HepG2 (cell line): ENCODE results near the gene TIMP4.

Experiments
- HOXA9 ChIP-seq: sonication (generic); formaldehyde crosslinking; IDR thresholded peaks from 2 replicates; pipeline ENCODE4 v1.8.1; 2022; ENCODE audit warnings: missing genetic modification reagents, mild to moderate bottlenecking, moderate library complexity, borderline replicate concordance
- SIN3A ChIP-seq: IDR thresholded peaks from 2 replicates; pipeline ENCODE4 v1.6.1; 2011; ENCODE audit warnings: low read depth, mild to moderate bottlenecking, control low read depth, low read length, borderline replicate concordance
- ZNF382 ChIP-seq: sonication (generic); formaldehyde crosslinking; IDR thresholded peaks from 2 replicates; pipeline ENCODE4 v1.5.0; 2020; ENCODE audit warnings: missing genetic modification reagents, mild to moderate bottlenecking, borderline replicate concordance
- ZNF629 ChIP-seq: sonication (generic); formaldehyde crosslinking; conservative IDR thresholded peaks from 2 replicates; pipeline ENCODE4 v1.5.0; 2020; ENCODE audit warnings: missing genetic modification reagents
- ZNF780A ChIP-seq: sonication (generic); formaldehyde crosslinking; IDR thresholded peaks from 2 replicates; pipeline ENCODE4 v1.8.0; 2022; ENCODE audit warnings: mild to moderate bottlenecking, missing genetic modification reagents, moderate library complexity
- TF ChIP-seq, protein P1 (sequence below), 2 experiments: sonication (generic) in 1 of 2; formaldehyde crosslinking in 1 of 2; IDR thresholded peaks; 2 replicates each; pipeline versions ENCODE4 v1.4.0 to v1.6.1; 2018 to 2020; ENCODE audit warnings: missing genetic modification reagents in 2 of 2, borderline replicate concordance in 1 of 2, low read depth in 1 of 2, mild to moderate bottlenecking in 1 of 2, missing biosample characterization in 1 of 2

DNA sequence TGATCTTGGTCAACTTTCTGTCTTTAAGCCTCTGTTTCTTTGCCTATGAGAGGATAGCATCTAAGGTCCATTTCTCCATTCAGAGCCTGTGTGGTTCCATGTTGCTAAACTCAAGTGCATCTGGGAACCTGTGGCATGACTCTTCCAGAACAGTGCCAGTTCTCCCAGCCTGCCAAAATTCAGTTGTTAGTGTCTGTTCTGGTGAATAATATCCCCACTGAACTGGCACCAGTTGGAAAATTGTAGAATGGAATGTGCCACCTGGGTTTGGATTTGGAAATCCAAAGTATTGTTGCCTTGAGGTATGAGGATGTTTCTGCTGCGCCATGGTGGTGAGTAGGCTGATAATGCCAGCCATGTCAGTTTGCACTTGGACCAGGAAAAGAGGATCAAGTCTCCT, 31.3 kb downstream of the TIMP4 start:
- TF ChIP-seq HOXA9 (CRISPR knock-in tag) (no peak), ZNF382 (no peak), SIN3A (no peak), ZNF629 (CRISPR knock-in tag) (no peak), ZNF780A (no peak)
- TF ChIP-seq, protein P1, sequence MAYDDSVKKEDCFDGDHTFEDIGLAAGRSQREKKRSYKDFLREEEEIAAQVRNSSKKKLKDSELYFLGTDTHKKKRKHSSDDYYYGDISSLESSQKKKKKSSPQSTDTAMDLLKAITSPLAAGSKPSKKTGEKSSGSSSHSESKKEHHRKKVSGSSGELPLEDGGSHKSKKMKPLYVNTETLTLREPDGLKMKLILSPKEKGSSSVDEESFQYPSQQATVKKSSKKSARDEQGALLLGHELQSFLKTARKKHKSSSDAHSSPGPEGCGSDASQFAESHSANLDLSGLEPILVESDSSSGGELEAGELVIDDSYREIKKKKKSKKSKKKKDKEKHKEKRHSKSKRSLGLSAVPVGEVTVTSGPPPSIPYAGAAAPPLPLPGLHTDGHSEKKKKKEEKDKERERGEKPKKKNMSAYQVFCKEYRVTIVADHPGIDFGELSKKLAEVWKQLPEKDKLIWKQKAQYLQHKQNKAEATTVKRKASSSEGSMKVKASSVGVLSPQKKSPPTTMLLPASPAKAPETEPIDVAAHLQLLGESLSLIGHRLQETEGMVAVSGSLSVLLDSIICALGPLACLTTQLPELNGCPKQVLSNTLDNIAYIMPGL (CRISPR knock-in tag; IDR thresholded peaks at IDR 0.05; ENCODE audit: borderline replicate concordance in 1 of 2, low read depth in 1 of 2): no peak
